SH-SY5Y (cell line): ENCODE measurements around the gene COL26A1.

ENCODE experiments used
- GATA2 ChIP-seq: IDR thresholded peaks from 2 replicates; pipeline ENCODE4 v1.6.1; 2011; ENCODE audit warnings: mild to moderate bottlenecking, low read depth, low read length
- GATA3 ChIP-seq: IDR thresholded peaks from 2 replicates; pipeline ENCODE4 v1.6.1; 2011; ENCODE audit warnings: low read depth, mild to moderate bottlenecking, low read length, moderate library complexity

- TF ChIP-seq GATA2 (no peak), GATA3 (no peak)
Observed at GRCh38 chr7:101376601-101377000, 13.9 kb downstream of the COL26A1 start.
